Memory B cell (primary cell): ENCODE results near the gene VTA1.
"Not testable (repeated sequence)": the region's sequence is repeated elsewhere in the genome, so short reads cannot be mapped to it uniquely, and the experiment has no call there.

ENCODE experiments used
- ATAC-seq: fragments of 150-1000 bp; cut with Tn5 transposase; 2 replicates; pipeline ENCODE4 v1.10.0; 2021; ENCODE audit warnings: low read depth, mild to moderate bottlenecking, moderate library complexity
- DNase-seq, 2 donors: peaks; one replicate each; pipeline ENCODE4 v3.0.0; 2022; ENCODE audit warnings: low spot score in 2 of 2
- H3K27ac Mint-ChIP-seq: one replicate; pipeline ENCODE4 v1.8.0; 2022; ENCODE audit warnings: mild to moderate bottlenecking, moderate library complexity, mixed read lengths
- H3K27me3 Mint-ChIP-seq: one replicate; pipeline ENCODE4 v1.8.0; 2022; ENCODE audit warnings: mixed read lengths
- H3K36me3 Mint-ChIP-seq: one replicate; pipeline ENCODE4 v1.8.0; 2022; ENCODE audit warnings: mild to moderate bottlenecking, mixed read lengths
- H3K4me1 Mint-ChIP-seq: one replicate; pipeline ENCODE4 v1.8.0; 2022; ENCODE audit warnings: mixed read lengths
- H3K4me3 Mint-ChIP-seq: one replicate; pipeline ENCODE4 v1.8.0; 2022; ENCODE audit warnings: mild to moderate bottlenecking, moderate library complexity, mixed read lengths
- H3K9me3 Mint-ChIP-seq: one replicate; pipeline ENCODE4 v1.8.0; 2022; ENCODE audit warnings: mixed read lengths

Gene VTA1, protein sequence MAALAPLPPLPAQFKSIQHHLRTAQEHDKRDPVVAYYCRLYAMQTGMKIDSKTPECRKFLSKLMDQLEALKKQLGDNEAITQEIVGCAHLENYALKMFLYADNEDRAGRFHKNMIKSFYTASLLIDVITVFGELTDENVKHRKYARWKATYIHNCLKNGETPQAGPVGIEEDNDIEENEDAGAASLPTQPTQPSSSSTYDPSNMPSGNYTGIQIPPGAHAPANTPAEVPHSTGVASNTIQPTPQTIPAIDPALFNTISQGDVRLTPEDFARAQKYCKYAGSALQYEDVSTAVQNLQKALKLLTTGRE

DNA sequence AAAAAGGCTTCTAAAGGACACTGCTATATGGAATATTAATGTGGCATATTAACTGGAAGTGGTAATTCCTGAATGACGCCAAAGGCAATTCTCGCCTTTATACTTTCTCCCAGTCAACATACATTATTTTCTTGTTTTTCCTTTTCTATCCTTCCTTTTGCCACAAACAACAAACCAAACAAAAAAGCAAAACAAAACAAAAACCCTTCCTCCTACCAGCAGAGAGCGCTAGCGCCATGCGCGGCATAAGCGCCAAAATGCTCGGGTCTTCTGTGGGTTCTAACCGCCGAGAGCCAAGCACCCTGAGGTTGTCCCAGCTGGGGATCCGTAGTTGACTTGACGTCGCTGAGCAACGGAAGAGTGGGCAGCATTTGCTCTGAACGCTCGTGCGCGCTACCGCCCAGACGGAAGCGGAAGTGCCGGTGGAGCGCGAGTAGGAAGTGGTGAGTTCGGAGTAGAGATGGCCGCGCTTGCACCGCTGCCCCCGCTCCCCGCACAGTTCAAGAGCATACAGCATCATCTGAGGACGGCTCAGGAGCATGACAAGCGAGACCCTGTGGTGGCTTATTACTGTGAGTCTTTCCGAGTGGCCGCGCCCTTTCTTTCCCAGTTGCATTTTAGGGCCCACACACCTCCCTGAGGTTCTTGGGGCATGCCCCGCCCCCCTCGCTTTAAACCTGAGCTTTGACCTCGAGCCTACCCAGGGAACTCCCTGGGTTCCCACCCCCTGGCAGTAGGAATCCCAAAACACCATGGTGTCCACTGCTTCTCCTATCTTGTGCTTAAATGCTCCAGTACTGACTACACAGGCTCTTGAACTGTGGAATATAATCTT, at the start of gene VTA1, which contains the start of gene NMBR:
Gene VTA1, plus strand, starts transcription at position 436 of the 835 bp plus-strand sequence. Its CDS starts 25 bp downstream, at position 461.
Gene NMBR, minus strand, starts transcription at position 295 of the 835 bp plus-strand sequence. CDS start 58,464 bp downstream, outside the sequence.
- DNase-seq (peak; percentile 85 to 93), ATAC-seq (peak; percentile 95)
- Mint-ChIP-seq H3K9me3 (peaks cover 3% of the 10 kb centered on the region), H3K4me3 (peak within 1 kb of the TSS; percentile 88), H3K4me1 (peaks cover 43% of the 10 kb centered on the region), H3K27ac (peak within 1 kb of the TSS; percentile 89), H3K36me3 (peaks cover 9% of the 10 kb centered on the region), H3K27me3 (no peaks in the 10 kb centered on the region)

DNA sequence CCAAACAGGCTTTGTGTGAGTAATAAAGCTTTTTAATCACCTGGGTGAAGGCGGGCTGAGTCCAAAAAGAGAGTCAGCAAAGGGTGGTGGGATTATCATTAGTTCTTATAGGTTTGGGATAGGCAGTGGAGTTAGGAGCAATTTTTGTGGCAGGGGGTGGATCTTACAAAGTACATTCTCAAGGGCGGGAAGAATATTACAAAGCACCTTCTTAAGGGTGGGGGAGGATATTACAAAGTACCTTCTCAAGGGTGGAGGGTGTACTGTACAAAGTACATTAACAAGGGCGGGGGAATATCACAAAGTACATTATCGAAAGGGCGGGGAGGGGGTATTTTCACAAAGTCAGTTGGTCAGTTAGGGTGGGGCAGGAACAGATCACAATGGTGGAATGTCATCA, 42.2 kb upstream of the VTA1 start:
- not testable (repeated sequence) for ATAC-seq, H3K4me1 Mint-ChIP-seq

DNA sequence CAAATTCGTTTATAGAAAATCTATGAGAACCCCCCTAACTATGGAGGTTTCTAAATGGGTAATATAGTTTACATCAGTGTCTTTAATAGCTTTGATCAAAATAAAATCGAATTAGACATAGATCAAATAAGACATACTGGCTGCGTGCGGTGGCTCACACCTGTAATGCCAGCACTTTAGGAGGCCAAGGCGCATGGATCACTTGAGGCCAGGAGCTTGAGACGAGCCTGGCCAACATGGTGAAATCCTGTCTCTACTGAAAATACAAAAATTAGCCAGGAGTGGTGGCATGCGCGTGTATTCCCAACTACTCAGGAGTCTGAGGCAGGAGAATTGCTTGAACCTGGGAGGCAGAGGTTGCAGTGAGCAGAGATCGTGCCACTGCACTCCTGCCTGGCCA, 36.2 kb upstream of the VTA1 start:
- not testable (repeated sequence) for H3K27ac Mint-ChIP-seq, H3K27me3 Mint-ChIP-seq, H3K4me1 Mint-ChIP-seq, DNase-seq, H3K9me3 Mint-ChIP-seq, H3K4me3 Mint-ChIP-seq, ATAC-seq, H3K36me3 Mint-ChIP-seq

More for the DNA sequence above, 42.2 kb upstream of the VTA1 start:
- not testable (repeated sequence) for H3K4me3 Mint-ChIP-seq, H3K27ac Mint-ChIP-seq, H3K27me3 Mint-ChIP-seq, H3K36me3 Mint-ChIP-seq, DNase-seq, H3K9me3 Mint-ChIP-seq

DNA sequence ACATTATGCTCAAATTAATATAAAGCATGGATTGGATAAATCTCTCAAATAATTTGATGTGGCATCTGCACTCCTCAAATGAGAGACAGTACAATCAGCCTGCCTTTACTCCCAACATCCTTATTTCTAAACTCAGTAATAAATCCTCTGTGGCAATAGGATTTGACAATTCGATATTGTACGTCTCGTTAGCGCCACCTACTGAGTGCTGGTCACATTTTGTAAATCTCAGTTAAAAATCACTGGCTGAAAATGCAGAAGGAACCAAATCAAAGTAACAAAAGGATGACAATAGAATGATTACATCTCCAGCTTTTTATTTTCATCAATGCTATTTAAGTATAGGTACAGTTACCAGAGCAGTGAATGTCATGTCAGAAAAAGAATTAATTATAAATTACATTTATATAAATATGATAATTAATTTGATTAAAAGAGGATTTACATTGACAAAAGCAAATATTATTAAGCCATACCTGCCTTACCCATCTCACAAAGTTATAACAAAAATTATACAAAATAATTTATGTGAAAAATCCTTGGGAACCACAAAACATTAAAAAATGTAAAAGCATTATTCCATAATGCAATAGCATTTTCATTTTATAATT, 34.5 kb upstream of the VTA1 start:
- no peak for ATAC-seq
- Mint-ChIP-seq H3K9me3 (no peaks in the 10 kb centered on the region), H3K36me3 (no peaks in the 10 kb centered on the region), H3K4me3 (no peak overlapping the region), H3K27me3 (no peaks in the 10 kb centered on the region), H3K27ac (no peak overlapping the region), H3K4me1 (no peaks in the 10 kb centered on the region)
- DNase-seq, result peak; percentile 46 to 55

DNA sequence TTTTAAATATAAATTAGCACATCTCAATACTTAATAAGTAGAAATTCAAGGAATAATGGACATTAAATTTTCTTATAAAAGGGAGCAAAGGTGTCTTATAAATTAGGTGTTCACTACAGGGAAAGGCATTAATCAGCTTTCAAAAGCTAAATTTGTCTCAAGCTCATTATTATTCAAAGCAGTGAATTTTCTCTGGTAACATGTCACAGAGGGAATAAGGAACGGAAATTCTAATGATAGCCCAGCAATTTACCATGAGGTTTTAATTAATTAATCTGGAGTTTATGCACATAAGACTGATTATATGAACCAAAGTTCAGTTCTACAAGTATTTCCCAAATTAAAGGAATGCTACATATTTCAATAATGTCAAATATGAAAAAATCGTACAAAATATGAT, 29.7 kb upstream of the VTA1 start:
- peaks cover 2% of the 10 kb centered on the region for H3K27me3 Mint-ChIP-seq
- no peak overlapping the region for H3K27ac Mint-ChIP-seq
- no peaks in the 10 kb centered on the region for H3K4me1 Mint-ChIP-seq
- no peak for ATAC-seq
- no peaks in the 10 kb centered on the region for H3K9me3 Mint-ChIP-seq
- H3K4me3 Mint-ChIP-seq, result no peak overlapping the region
- no peak for DNase-seq
- H3K36me3 Mint-ChIP-seq, result no peaks in the 10 kb centered on the region

DNA sequence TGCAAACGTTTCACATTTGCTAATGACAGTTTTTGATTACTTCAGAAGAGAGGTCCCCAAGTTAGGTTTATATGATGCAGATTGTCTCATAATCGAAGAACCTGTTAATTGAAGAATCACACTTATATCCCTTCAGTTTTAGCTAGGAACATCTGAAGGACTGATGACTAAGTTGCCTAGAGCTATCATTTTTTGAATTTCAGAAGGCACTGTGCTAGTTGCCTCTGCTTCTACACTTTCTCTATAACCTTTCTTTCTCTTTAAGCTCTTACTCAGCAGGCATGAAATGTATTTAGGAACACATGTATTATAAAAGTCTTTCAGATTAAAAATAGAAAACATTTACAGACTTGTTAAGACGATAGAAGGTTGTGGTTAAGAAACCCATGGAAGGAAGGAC, 28.7 kb upstream of the VTA1 start:
- Mint-ChIP-seq H3K27me3 (peaks cover 2% of the 10 kb centered on the region), H3K4me3 (no peak overlapping the region), H3K4me1 (no peaks in the 10 kb centered on the region), H3K36me3 (no peaks in the 10 kb centered on the region), H3K9me3 (no peaks in the 10 kb centered on the region), H3K27ac (no peak overlapping the region)
- no peak for ATAC-seq
- DNase-seq, result no peak

DNA sequence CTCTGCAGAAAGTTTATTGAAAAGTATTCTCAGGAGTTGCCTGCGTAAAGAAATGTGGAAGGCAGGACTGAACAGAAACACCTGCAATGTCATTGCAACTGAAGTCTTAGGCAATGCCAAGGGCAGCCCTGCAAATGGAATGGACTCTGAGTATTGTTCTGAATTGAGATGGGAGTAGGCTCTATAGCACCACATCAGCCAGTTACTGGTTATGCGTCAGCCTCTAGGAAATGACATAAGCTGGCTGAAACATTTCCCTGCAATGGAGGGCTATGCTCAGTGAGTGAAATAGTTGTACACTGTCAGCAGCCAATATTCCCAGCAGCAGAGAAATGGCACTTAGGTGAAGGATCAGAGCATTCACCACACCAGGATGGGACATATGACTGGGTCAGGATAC, 28.1 kb upstream of the VTA1 start:
- no peak overlapping the region for H3K27ac Mint-ChIP-seq
- ATAC-seq (no peak), DNase-seq (no peak)

DNA sequence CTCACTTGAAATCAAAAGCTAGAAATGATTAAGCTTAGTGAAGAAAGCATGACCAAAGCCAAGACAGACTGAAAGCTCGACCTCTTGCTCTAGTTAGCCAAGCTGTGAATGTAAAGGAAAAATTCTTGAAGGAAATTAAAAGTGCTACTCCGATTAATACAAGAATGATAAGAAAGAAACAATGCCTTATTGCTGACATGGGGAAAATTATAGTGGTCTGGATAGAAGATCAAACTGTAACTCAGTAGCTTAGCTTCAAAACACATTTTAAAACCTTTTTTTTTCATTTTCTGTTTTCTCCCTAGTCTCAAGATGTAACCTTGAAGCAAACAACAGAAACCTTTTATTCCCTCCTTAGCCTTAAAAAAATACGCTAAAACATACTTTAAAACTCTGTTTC, 25.7 kb upstream of the VTA1 start:
- DNase-seq (no peak), ATAC-seq (no peak)
- Mint-ChIP-seq H3K4me3 (no peak overlapping the region), H3K27me3 (peaks cover 6% of the 10 kb centered on the region), H3K36me3 (no peaks in the 10 kb centered on the region), H3K27ac (no peak overlapping the region), H3K9me3 (no peaks in the 10 kb centered on the region), H3K4me1 (no peaks in the 10 kb centered on the region)

More for the DNA sequence above, 28.1 kb upstream of the VTA1 start:
- Mint-ChIP-seq H3K4me1 (no peaks in the 10 kb centered on the region), H3K36me3 (no peaks in the 10 kb centered on the region), H3K9me3 (no peaks in the 10 kb centered on the region), H3K4me3 (no peak overlapping the region), H3K27me3 (peaks cover 2% of the 10 kb centered on the region)

DNA sequence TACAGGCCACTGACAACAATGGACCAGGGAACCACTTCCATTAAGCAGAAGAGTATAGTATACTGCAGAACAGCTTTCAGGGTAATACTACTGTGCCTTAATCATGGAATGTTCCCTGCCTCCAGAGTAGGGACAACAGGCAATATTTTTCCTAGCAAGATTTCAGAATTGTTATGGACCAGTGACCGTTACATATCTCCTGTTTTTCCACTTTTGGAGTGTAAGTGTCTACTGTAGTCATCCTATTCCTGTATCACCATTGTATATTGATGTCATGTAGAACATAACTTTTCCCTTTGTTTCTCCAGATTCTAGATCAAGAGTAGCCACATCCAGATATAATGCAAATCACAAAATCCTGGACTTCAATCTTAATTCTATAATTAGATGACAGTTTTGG, 16.2 kb upstream of the VTA1 start:
- Mint-ChIP-seq H3K27ac (no peak overlapping the region), H3K36me3 (no peaks in the 10 kb centered on the region), H3K4me3 (no peak overlapping the region), H3K4me1 (no peaks in the 10 kb centered on the region), H3K9me3 (no peaks in the 10 kb centered on the region), H3K27me3 (peaks cover 20% of the 10 kb centered on the region)
- DNase-seq, result no peak
- ATAC-seq, result no peak

DNA sequence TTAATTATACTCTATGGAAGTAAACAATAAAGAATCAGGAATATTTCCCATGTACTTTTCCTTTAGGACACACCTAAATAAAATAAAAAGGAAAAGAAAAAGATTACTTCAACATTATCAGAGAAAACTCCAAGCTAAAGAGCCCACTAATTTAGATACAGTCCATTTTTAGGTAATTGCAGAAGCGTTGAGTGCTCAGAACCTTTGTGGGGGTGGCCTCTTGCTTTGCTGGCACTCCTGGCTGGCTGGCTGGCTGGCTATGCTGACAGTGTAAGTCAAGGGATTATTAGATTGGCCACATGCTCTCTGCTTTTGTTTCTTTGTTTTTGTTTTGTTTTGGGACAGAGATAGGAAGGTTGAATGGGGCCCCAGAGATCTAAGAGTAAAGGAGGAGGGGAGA, 14.4 kb upstream of the VTA1 start, which contains the start of gene GJE1:
Gene GJE1, plus strand, starts transcription at position 301 of the 400 bp plus-strand sequence. CDS start 234 bp downstream, outside the sequence.
- peaks cover 17% of the 10 kb centered on the region for H3K27me3 Mint-ChIP-seq
- H3K9me3 Mint-ChIP-seq, result no peaks in the 10 kb centered on the region
- DNase-seq (no peak), ATAC-seq (no peak)
- no peak within 1 kb of the TSS for H3K27ac Mint-ChIP-seq
- no peaks in the 10 kb centered on the region for H3K36me3 Mint-ChIP-seq
- H3K4me1 Mint-ChIP-seq, result no peaks in the 10 kb centered on the region
- H3K4me3 Mint-ChIP-seq, result no peak within 1 kb of the TSS

DNA sequence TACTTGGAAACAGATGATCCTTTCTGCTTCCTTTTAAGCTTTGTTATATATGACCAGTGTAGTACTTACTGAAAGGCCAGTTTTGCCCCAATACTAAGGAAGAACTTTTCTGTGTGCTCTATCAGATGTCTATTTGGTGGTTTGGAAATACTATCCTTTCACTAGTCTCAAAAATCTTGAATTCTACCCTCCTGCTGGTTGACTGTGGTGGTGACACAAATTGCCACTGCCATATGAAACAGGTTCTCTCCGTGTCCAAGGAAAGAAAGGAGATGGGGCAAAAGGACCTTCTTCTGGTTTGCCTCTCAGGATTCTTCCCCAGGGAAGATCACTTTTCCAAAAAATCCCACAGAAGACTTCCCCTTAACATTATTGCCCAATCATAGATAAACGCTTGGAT, 8.2 kb upstream of the VTA1 start:
- Mint-ChIP-seq H3K4me3 (no peak overlapping the region), H3K9me3 (no peaks in the 10 kb centered on the region), H3K27me3 (peaks cover 3% of the 10 kb centered on the region), H3K27ac (no peak overlapping the region), H3K4me1 (no peaks in the 10 kb centered on the region), H3K36me3 (no peaks in the 10 kb centered on the region)
- DNase-seq (no peak), ATAC-seq (no peak)

DNA sequence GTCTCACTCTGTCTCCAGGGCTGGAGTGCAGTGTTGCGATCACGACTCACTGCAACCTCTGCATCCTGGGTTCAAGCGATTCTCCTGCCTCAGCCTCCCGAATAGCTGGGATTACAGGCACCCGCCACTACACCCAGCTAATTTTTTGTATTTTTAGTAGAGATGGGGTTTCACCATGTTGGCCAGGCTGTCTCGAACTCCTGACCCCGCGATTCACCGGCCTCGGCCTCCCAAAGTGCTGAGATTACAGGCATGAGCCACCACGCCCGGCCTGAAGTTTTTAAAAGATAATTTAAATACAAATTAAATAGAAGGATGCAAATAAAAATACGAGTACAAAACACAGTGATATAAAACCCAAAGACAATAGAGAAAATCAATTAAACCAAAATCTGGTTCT, 5.5 kb upstream of the VTA1 start:
- not testable (repeated sequence) for H3K27ac Mint-ChIP-seq, H3K36me3 Mint-ChIP-seq, H3K4me3 Mint-ChIP-seq, H3K27me3 Mint-ChIP-seq, ATAC-seq, H3K4me1 Mint-ChIP-seq, H3K9me3 Mint-ChIP-seq, DNase-seq

DNA sequence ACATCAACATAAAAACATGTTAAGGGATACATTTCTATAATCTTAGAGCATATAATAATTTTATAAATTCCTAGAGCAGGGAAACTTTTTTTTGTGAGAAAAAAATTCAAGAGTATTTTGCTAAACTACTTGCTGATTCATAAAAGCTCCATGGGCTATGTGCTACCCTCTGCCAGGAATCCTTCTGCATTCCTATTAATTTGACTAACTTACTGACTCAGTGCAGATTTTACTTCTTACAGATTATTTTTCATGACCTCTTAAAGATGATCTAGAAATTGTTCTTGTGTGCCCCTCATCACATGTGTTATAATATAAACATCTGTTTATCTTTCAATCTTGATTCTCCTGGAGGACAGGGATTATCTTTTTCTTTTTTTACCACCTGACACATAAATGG, 5.7 kb downstream of the VTA1 start:
- H3K4me1 Mint-ChIP-seq, result peaks cover 39% of the 10 kb centered on the region
- ATAC-seq (no peak), DNase-seq (no peak)
- no peaks in the 10 kb centered on the region for H3K27me3 Mint-ChIP-seq
- H3K4me3 Mint-ChIP-seq, result no peak overlapping the region
- peak overlapping the region; percentile 43 for H3K27ac Mint-ChIP-seq
- no peaks in the 10 kb centered on the region for H3K9me3 Mint-ChIP-seq
- peaks cover 12% of the 10 kb centered on the region for H3K36me3 Mint-ChIP-seq

DNA sequence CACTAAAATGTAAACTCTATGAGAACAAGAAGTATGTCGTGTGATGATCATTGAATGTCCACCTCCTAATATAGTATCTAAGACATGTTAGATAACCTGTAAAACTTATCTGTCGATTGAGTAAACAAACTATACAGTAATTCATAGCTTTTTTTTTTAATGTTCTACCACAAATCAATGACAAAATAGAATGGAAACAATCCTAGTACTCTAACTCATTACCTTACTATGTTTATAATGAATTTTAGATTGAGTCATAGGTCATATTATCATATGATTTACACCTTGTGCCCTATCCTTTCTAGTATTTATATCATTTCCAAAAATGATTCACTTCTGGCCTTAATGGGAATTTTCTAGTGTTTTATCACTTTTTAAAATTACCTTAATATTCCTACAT, 6.1 kb downstream of the VTA1 start:
- Mint-ChIP-seq H3K27ac (peak overlapping the region; percentile 43), H3K4me3 (no peak overlapping the region), H3K27me3 (no peaks in the 10 kb centered on the region), H3K4me1 (peaks cover 37% of the 10 kb centered on the region), H3K9me3 (no peaks in the 10 kb centered on the region), H3K36me3 (peaks cover 12% of the 10 kb centered on the region)
- no peak for ATAC-seq
- DNase-seq, result no peak
